Activated B cell treated with CpG ODN at 0.5 μM for 24 hours (primary cell): Measurements from ENCODE around the gene C20orf144. TPM values are rescaled to one million over a fixed set of nuclear protein-coding genes. Genes with fewer than 3 reads are reported as not detected.
"Not testable (repeated sequence)": the region's sequence is repeated elsewhere in the genome, so short reads cannot be mapped to it uniquely, and the experiment has no call there.

Experiments
- ATAC-seq: fragments of 200-7000 bp; cut with Tn5 transposase; one replicate; pipeline ENCODE4 v1.10.0; 2021; ENCODE audit warnings: low read depth, mild to moderate bottlenecking, moderate library complexity
- CTCF ChIA-PET: fragments of 350-600 bp; sonication (Branson Sonifier 250); formaldehyde crosslinking; loops from one replicate; lab custom pipeline; 2021; ENCODE audit warnings: antibody characterized with exemption; lab: Charles Lee
- POLR2A ChIA-PET: fragments of 350-600 bp; sonication (Branson Sonifier 250); formaldehyde crosslinking; loops from one replicate; lab custom pipeline; 2021; ENCODE audit warnings: antibody characterized with exemption; lab: Charles Lee
- DNase-seq: peaks from one replicate; pipeline ENCODE4 v3.0.0; 2022
- H3K27ac Mint-ChIP-seq: one replicate; pipeline ENCODE4 v1.8.0; 2020; ENCODE audit warnings: mixed read lengths
- H3K27me3 Mint-ChIP-seq: one replicate; pipeline ENCODE4 v1.8.0; 2021; ENCODE audit warnings: mixed read lengths
- H3K36me3 Mint-ChIP-seq: one replicate; pipeline ENCODE4 v1.8.0; 2021; ENCODE audit warnings: low read depth, mixed read lengths
- H3K4me1 Mint-ChIP-seq: one replicate; pipeline ENCODE4 v1.8.0; 2021; ENCODE audit warnings: mixed read lengths
- H3K4me3 Mint-ChIP-seq: one replicate; pipeline ENCODE4 v1.8.0; 2020; ENCODE audit warnings: mild to moderate bottlenecking, mixed read lengths
- H3K9me3 Mint-ChIP-seq: one replicate; pipeline ENCODE4 v1.8.0; 2020; ENCODE audit warnings: mixed read lengths
- CTCF ChIP-seq: fragments of 200-600 bp; IDR thresholded peaks from one replicate; pipeline ENCODE4 v1.8.0; 2022; ENCODE audit warnings: antibody characterized with exemption, mild to moderate bottlenecking
- intact Hi-C: fragments of 100-400 bp; cut with micrococcal nuclease; formaldehyde crosslinking; loops from one replicate; pipeline ENCODE4 v1.15.1; 2024
- total RNA-seq: library from RNA; stranded (reverse); gene quantifications from 2 replicates; pipeline ENCODE4 v1.2.3, GENCODE V29; 2022

C20orf144 gene
- total RNA-seq, 1 donor from 2014 or later = 0.20 TPM

GRCh38 chr20:33627577-33628216 lies 34.4 kb upstream of the C20orf144 start:
- ATAC-seq = no peak
- Mint-ChIP-seq H3K27ac (no peak overlapping the region), H3K36me3 (peaks cover 88% of the 10 kb centered on the region), H3K27me3 (no peaks in the 10 kb centered on the region), H3K9me3 (no peaks in the 10 kb centered on the region), H3K4me1 (peaks cover 15% of the 10 kb centered on the region), H3K4me3 (no peak overlapping the region)
- no peak for DNase-seq
- CTCF ChIA-PET = no interaction called here
- no peak for TF ChIP-seq CTCF
- intact Hi-C loops = no loop called here
- POLR2A ChIA-PET = no interaction called here

- Mint-ChIP-seq H3K36me3 (peaks cover 80% of the 10 kb centered on the region), H3K9me3 (no peaks in the 10 kb centered on the region), H3K27ac (no peak overlapping the region), H3K27me3 (no peaks in the 10 kb centered on the region), H3K4me1 (peaks cover 5% of the 10 kb centered on the region), H3K4me3 (no peak overlapping the region)
- no peak for TF ChIP-seq CTCF
- ATAC-seq (no peak), DNase-seq (no peak)
- POLR2A ChIA-PET = interaction anchor here (1.0 kb wide), 1 partner anchor 20 kb away, joined by 3 read pairs; no protein-coding TSS in a partner anchor
- intact Hi-C loops = no loop called here
- CTCF ChIA-PET = no interaction called here
Measured at GRCh38 chr20:33629533-33629932, 32.6 kb upstream of the C20orf144 start.

GRCh38 chr20:33629979-33630378 lies 32.1 kb upstream of the C20orf144 start:
- ATAC-seq (no peak), DNase-seq (no peak)
- Mint-ChIP-seq H3K27me3 (no peaks in the 10 kb centered on the region), H3K36me3 (peaks cover 79% of the 10 kb centered on the region), H3K4me1 (peaks cover under 1% of the 10 kb centered on the region), H3K4me3 (no peak overlapping the region), H3K9me3 (no peaks in the 10 kb centered on the region), H3K27ac (no peak overlapping the region)
- ChIA-PET POLR2A (interaction anchor here (1.0 kb wide), 1 partner anchor 20 kb away, joined by 3 read pairs; no protein-coding TSS in a partner anchor), CTCF (no interaction called here)
- intact Hi-C loops = no loop called here
- no peak for TF ChIP-seq CTCF

- no peak overlapping the region for H3K4me3 Mint-ChIP-seq
- intact Hi-C loops = no loop called here
- DNase-seq (no peak), ATAC-seq (no peak)
- peaks cover 77% of the 10 kb centered on the region for H3K36me3 Mint-ChIP-seq
- no peak for TF ChIP-seq CTCF
- no peaks in the 10 kb centered on the region for H3K4me1 Mint-ChIP-seq
- CTCF ChIA-PET = interaction anchor here (0.9 kb wide), 1 partner anchor 11 kb away, joined by 3 read pairs; no protein-coding TSS in a partner anchor
- no peak overlapping the region for H3K27ac Mint-ChIP-seq
- POLR2A ChIA-PET = interaction anchor here (0.6 kb wide), 1 partner anchor 1096 kb away, joined by 5 read pairs; no protein-coding TSS in a partner anchor
- H3K9me3 Mint-ChIP-seq = no peaks in the 10 kb centered on the region
- no peaks in the 10 kb centered on the region for H3K27me3 Mint-ChIP-seq
Measured at GRCh38 chr20:33630507-33630906, 31.6 kb upstream of the C20orf144 start.

- peaks cover 71% of the 10 kb centered on the region for H3K36me3 Mint-ChIP-seq
- ATAC-seq, POLR2A ChIA-PET, H3K27me3 Mint-ChIP-seq, H3K4me3 Mint-ChIP-seq, CTCF ChIA-PET, H3K9me3 Mint-ChIP-seq, DNase-seq, H3K27ac Mint-ChIP-seq, H3K4me1 Mint-ChIP-seq, intact Hi-C loops: not testable (repeated sequence)
Measured at GRCh38 chr20:33631910-33632309, 30.2 kb upstream of the C20orf144 start.
